ENCODE measurements around the gene SLC22A16. TPM values are rescaled to one million over a fixed set of nuclear protein-coding genes. Genes with fewer than 3 reads are reported as not detected.

SLC22A16 gene
- total RNA-seq, 1 donor from 2014 or later = 0.87 TPM

GRCh38 chr6:110419028-110419739 is 57.2 kb downstream of the SLC22A16 start:
- no peak for DNase-seq
- intact Hi-C loops (cut with DNase I) = no loop called here
- Histone ChIP-seq H3K4me3 (no peak overlapping the region), H3K9me3 (no peaks in the 10 kb centered on the region), H3K27ac (no peak overlapping the region), H3K36me3 (no peaks in the 10 kb centered on the region), H3K4me1 (peaks cover 10% of the 10 kb centered on the region), H3K27me3 (no peaks in the 10 kb centered on the region)
- TF ChIP-seq, protein P1, sequence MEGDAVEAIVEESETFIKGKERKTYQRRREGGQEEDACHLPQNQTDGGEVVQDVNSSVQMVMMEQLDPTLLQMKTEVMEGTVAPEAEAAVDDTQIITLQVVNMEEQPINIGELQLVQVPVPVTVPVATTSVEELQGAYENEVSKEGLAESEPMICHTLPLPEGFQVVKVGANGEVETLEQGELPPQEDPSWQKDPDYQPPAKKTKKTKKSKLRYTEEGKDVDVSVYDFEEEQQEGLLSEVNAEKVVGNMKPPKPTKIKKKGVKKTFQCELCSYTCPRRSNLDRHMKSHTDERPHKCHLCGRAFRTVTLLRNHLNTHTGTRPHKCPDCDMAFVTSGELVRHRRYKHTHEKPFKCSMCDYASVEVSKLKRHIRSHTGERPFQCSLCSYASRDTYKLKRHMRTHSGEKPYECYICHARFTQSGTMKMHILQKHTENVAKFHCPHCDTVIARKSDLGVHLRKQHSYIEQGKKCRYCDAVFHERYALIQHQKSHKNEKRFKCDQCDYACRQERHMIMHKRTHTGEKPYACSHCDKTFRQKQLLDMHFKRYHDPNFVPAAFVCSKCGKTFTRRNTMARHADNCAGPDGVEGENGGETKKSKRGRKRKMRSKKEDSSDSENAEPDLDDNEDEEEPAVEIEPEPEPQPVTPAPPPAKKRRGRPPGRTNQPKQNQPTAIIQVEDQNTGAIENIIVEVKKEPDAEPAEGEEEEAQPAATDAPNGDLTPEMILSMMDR (IDR thresholded peaks at IDR 0.05) = no peak
- no peak for ATAC-seq

GRCh38 chr6:110418594-110418993 is 57.8 kb downstream of the SLC22A16 start:
- H3K4me3 ChIP-seq = no peak overlapping the region
- DNase-seq (no peak), ATAC-seq (no peak)
- H3K27ac ChIP-seq = no peak overlapping the region
- TF ChIP-seq, protein P1 (IDR thresholded peaks at IDR 0.05) = no peak
- intact Hi-C loops (cut with DNase I) = no loop called here
- H3K9me3 ChIP-seq = no peaks in the 10 kb centered on the region
- peaks cover 12% of the 10 kb centered on the region for H3K4me1 ChIP-seq
- no peaks in the 10 kb centered on the region for H3K36me3 ChIP-seq
- no peaks in the 10 kb centered on the region for H3K27me3 ChIP-seq

GRCh38 chr6:110415086-110415916 is 61.1 kb downstream of the SLC22A16 start, which contains the start of gene DDO:
Gene DDO (minus strand): TSS chr6:110415575. CDS start chr6:110413462, 2,113 bp downstream.
- Histone ChIP-seq H3K36me3 (no peaks in the 10 kb centered on the region), H3K4me3 (peak within 1 kb of the TSS; percentile 53), H3K4me1 (peaks cover 12% of the 10 kb centered on the region), H3K27me3 (no peaks in the 10 kb centered on the region), H3K9me3 (no peaks in the 10 kb centered on the region), H3K27ac (peak within 1 kb of the TSS; percentile 77)
- peak; percentile 90 for ATAC-seq
- TF ChIP-seq, protein P1 (IDR thresholded peaks at IDR 0.05) = no peak
- intact Hi-C loops (cut with DNase I) = no loop called here
- peak; percentile 75 for DNase-seq

GRCh38 chr6:110414669-110415068 is 61.7 kb downstream of the SLC22A16 start:
- DNase-seq (peak; percentile 73), ATAC-seq (peak; percentile 83)
- Histone ChIP-seq H3K36me3 (no peaks in the 10 kb centered on the region), H3K4me3 (peak overlapping the region; percentile 53), H3K9me3 (no peaks in the 10 kb centered on the region), H3K4me1 (peaks cover 12% of the 10 kb centered on the region), H3K27me3 (no peaks in the 10 kb centered on the region), H3K27ac (peak overlapping the region; percentile 77)
- intact Hi-C loops (cut with DNase I) = no loop called here
- TF ChIP-seq, protein P1 (IDR thresholded peaks at IDR 0.05) = no peak

DNA sequence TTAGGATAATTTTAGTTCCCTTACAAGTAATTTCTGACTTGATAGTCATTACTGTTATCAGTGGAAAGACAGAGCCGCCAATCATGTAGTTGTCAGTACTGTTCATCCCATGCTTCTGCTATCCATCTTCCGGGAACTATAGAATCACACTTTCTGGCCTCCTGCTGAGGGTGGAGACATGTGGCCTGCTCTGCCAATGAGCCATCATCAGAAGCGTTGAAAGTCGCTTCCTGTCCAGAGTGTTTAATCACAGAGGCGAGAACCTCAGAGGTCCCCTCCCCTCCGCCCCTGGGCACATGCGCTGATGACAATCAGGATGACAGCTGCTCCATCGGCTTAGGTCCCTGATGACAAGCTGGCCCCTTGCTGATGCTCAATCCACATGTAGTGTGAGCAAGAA is 64.1 kb downstream of the SLC22A16 start:
- Histone ChIP-seq H3K4me3 (no peak overlapping the region), H3K4me1 (peaks cover 12% of the 10 kb centered on the region), H3K27ac (no peak overlapping the region), H3K27me3 (no peaks in the 10 kb centered on the region), H3K9me3 (no peaks in the 10 kb centered on the region), H3K36me3 (no peaks in the 10 kb centered on the region)
- DNase-seq (no peak), ATAC-seq (no peak)
- intact Hi-C loops (cut with DNase I) = no loop called here
- TF ChIP-seq, protein P1 (IDR thresholded peaks at IDR 0.05) = no peak

All from upper lobe of right lung (tissue), 1 donor.